OCI-LY1 (cell line): ENCODE data around the gene ARHGEF28.

Experiments
- H2AFZ ChIP-seq: fragments of 200-600 bp; sonication (generic), shearing (Covaris generic); 2 replicates; pipeline ENCODE4 v1.6.0; 2014; ENCODE audit warnings: antibody characterized with exemption, mild to moderate bottlenecking, low read length
- H3F3A ChIP-seq: fragments of 200-600 bp; sonication (generic), shearing (Covaris generic); 2 replicates; pipeline ENCODE4 v1.6.0; 2014; ENCODE audit warnings: mild to moderate bottlenecking, antibody characterized with exemption, low read length, moderate library complexity; ENCODE audit not compliant: insufficient read depth
- H3K27ac ChIP-seq: fragments of 200-600 bp; sonication (generic); 2 replicates; pipeline ENCODE4 v1.5.1; 2014; ENCODE audit warnings: low read length, mixed run types, mild to moderate bottlenecking, low read depth; ENCODE audit not compliant: poor library complexity, severe bottlenecking
- H3K27me3 ChIP-seq: fragments of 200-600 bp; sonication (generic); 2 replicates; pipeline ENCODE4 v1.6.0; 2014; ENCODE audit warnings: antibody characterized with exemption, mild to moderate bottlenecking, low read length, moderate library complexity; ENCODE audit not compliant: insufficient read depth
- H3K36me3 ChIP-seq: fragments of 200-600 bp; sonication (generic); 2 replicates; pipeline ENCODE4 v1.6.1; 2014; ENCODE audit warnings: mild to moderate bottlenecking, antibody characterized with exemption, low read length, moderate library complexity, mixed read lengths; ENCODE audit not compliant: insufficient read depth
- H3K4me1 ChIP-seq: fragments of 200-600 bp; sonication (generic); 2 replicates; pipeline ENCODE4 v1.5.1; 2014; ENCODE audit warnings: mild to moderate bottlenecking, low read length, moderate library complexity; ENCODE audit not compliant: insufficient read depth, severe bottlenecking
- H3K4me2 ChIP-seq: fragments of 200-600 bp; sonication (generic), shearing (Covaris generic); 2 replicates; pipeline ENCODE4 v1.6.1; 2014; ENCODE audit warnings: low read length
- H3K4me3 ChIP-seq: fragments of 200-600 bp; sonication (generic); 2 replicates; pipeline ENCODE4 v1.5.1; 2014; ENCODE audit warnings: low read length, low read depth, mild to moderate bottlenecking, mixed read lengths; ENCODE audit not compliant: poor library complexity, severe bottlenecking
- H3K79me2 ChIP-seq: fragments of 200-600 bp; shearing (Covaris generic); 2 replicates; pipeline ENCODE4 v1.6.1; 2016; ENCODE audit warnings: mixed run types, low read length, mixed read lengths; ENCODE audit not compliant: insufficient read depth
- H3K9ac ChIP-seq: fragments of 200-600 bp; sonication (generic), shearing (Covaris generic); 2 replicates; pipeline ENCODE4 v1.6.1; 2014; ENCODE audit warnings: mild to moderate bottlenecking, low read length, mixed read lengths
- H3K9me2 ChIP-seq: fragments of 200-600 bp; sonication (generic), shearing (Covaris generic); 2 replicates; pipeline ENCODE4 v1.6.1; 2014; ENCODE audit warnings: low read depth, mild to moderate bottlenecking, low read length, mixed read lengths
- H3K9me3 ChIP-seq: fragments of 200-600 bp; shearing (Covaris generic); 2 replicates; pipeline ENCODE4 v1.6.1; 2014; ENCODE audit warnings: low read length, mixed read lengths
- H4K20me1 ChIP-seq: fragments of 200-600 bp; sonication (generic), shearing (Covaris generic); 2 replicates; pipeline ENCODE4 v1.6.0; 2016; ENCODE audit warnings: mild to moderate bottlenecking, low read length; ENCODE audit not compliant: insufficient read depth
- CTCF ChIP-seq: fragments of 200-600 bp; sonication (generic), shearing (Covaris generic); IDR thresholded peaks from 2 replicates; pipeline ENCODE4 v1.5.1; 2017; ENCODE audit warnings: mild to moderate bottlenecking, antibody characterized with exemption, low read length, moderate library complexity, mixed read lengths
- EZH2 ChIP-seq: fragments of 200-600 bp; sonication (generic), shearing (Covaris generic); IDR thresholded peaks from 2 replicates; pipeline ENCODE4 v1.8.0; 2017; ENCODE audit warnings: borderline replicate concordance, mixed run types, mild to moderate bottlenecking, antibody characterized with exemption, low read length, moderate library complexity, mixed read lengths

Gene ARHGEF28

DNA sequence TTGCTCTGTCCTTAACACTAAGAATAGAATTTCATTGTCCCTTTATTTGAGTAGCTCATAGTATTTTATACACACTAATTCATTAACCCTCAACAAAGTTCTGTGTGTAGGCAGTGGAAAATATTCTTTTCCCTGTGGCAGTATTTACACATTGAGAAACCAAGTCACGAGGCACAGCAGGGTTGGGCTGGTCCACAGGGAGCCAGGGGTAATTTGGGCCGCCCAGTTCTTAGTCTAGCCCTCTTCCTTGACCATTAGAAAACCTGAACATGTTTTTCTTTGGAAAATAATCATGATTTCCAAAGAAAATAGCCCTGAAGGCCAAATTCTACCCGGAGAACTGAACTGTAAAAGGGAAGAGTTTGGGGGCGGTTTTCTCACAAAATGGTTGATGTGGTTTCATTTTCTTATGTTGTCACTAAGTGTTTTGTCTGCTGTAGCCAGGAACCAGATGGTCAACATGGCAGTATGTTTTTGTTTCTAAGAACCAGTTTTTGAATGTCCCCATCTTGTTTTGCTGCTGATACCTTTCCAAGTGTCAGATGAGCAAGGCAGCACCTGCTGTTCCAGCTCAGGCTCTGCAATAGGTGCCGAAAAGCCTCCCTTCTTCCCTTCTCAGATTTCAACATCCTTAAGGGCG is 29.6 kb downstream of the ARHGEF28 start:
- Histone ChIP-seq H3K9ac (no peak overlapping the region), H3K27ac (no peak overlapping the region), H3K9me2 (no peaks in the 10 kb centered on the region), H3F3A (no peaks in the 10 kb centered on the region), H2AFZ (no peak overlapping the region), H3K4me2 (no peak overlapping the region), H3K4me3 (no peak overlapping the region), H4K20me1 (no peaks in the 10 kb centered on the region), H3K79me2 (no peaks in the 10 kb centered on the region), H3K36me3 (no peaks in the 10 kb centered on the region), H3K27me3 (no peaks in the 10 kb centered on the region), H3K9me3 (no peaks in the 10 kb centered on the region), H3K4me1 (no peaks in the 10 kb centered on the region)
- TF ChIP-seq EZH2 (no peak), CTCF (no peak)

GRCh38 chr5:73661753-73662152 is 35.8 kb downstream of the ARHGEF28 start:
- H3F3A ChIP-seq, result no peaks in the 10 kb centered on the region
- no peak overlapping the region for H3K4me3 ChIP-seq
- H3K9ac ChIP-seq, result no peak overlapping the region
- no peaks in the 10 kb centered on the region for H4K20me1 ChIP-seq
- H3K9me2 ChIP-seq, result no peaks in the 10 kb centered on the region
- TF ChIP-seq CTCF (no peak), EZH2 (no peak)
- no peaks in the 10 kb centered on the region for H3K4me1 ChIP-seq
- H2AFZ ChIP-seq, result no peak overlapping the region
- H3K4me2 ChIP-seq, result no peak overlapping the region
- H3K36me3 ChIP-seq, result no peaks in the 10 kb centered on the region
- H3K27ac ChIP-seq, result no peak overlapping the region
- no peaks in the 10 kb centered on the region for H3K9me3 ChIP-seq
- H3K27me3 ChIP-seq, result no peaks in the 10 kb centered on the region
- H3K79me2 ChIP-seq, result no peaks in the 10 kb centered on the region

GRCh38 chr5:73663161-73663859 is 37.3 kb downstream of the ARHGEF28 start:
- no peaks in the 10 kb centered on the region for H3K27me3 ChIP-seq
- H3K4me3 ChIP-seq, result no peak overlapping the region
- no peaks in the 10 kb centered on the region for H3K4me1 ChIP-seq
- H3K79me2 ChIP-seq, result no peaks in the 10 kb centered on the region
- no peak overlapping the region for H2AFZ ChIP-seq
- H3K9me3 ChIP-seq, result no peaks in the 10 kb centered on the region
- H3K9ac ChIP-seq, result no peak overlapping the region
- H3K4me2 ChIP-seq, result no peak overlapping the region
- no peaks in the 10 kb centered on the region for H4K20me1 ChIP-seq
- no peaks in the 10 kb centered on the region for H3K9me2 ChIP-seq
- TF ChIP-seq CTCF (no peak), EZH2 (no peak)
- H3K27ac ChIP-seq, result no peak overlapping the region
- H3F3A ChIP-seq, result no peaks in the 10 kb centered on the region
- no peaks in the 10 kb centered on the region for H3K36me3 ChIP-seq
